Muscle layer of duodenum (tissue), 2 donors: ENCODE measurements around the gene WNT7B.
A peak's percentile ranks its signal among the peaks of the same experiment; 100 is the strongest.

Source experiments
- H3K27ac ChIP-seq: one replicate; pipeline ENCODE4 v1.7.0; 2013; ENCODE audit warnings: mild to moderate bottlenecking, low read length
- H3K27me3 ChIP-seq: one replicate; pipeline ENCODE4 v1.7.0; 2013; ENCODE audit warnings: low read depth, mild to moderate bottlenecking, control low read depth, low read length
- H3K36me3 ChIP-seq, 2 donors: one replicate each; pipeline ENCODE4 v1.7.0; 2013; ENCODE audit warnings: low read length in 2 of 2, control low read depth in 1 of 2, mild to moderate bottlenecking in 1 of 2; ENCODE audit not compliant: insufficient read depth in 2 of 2, control insufficient read depth in 1 of 2
- H3K4me1 ChIP-seq, 2 donors: one replicate each; pipeline ENCODE4 v1.7.0; 2013; ENCODE audit warnings: low read length in 2 of 2, mild to moderate bottlenecking in 2 of 2, control low read depth in 1 of 2, moderate library complexity in 1 of 2; ENCODE audit not compliant: insufficient read depth in 2 of 2, control insufficient read depth in 1 of 2
- H3K4me3 ChIP-seq, 2 donors: one replicate each; pipeline ENCODE4 v1.7.0; 2013; ENCODE audit warnings: low read length in 2 of 2, low read depth in 1 of 2, mild to moderate bottlenecking in 1 of 2
- H3K9me3 ChIP-seq, 2 donors: one replicate each; pipeline ENCODE4 v1.7.0; 2013; ENCODE audit warnings: low read length in 2 of 2, control low read depth in 1 of 2, mild to moderate bottlenecking in 1 of 2; ENCODE audit not compliant: control insufficient read depth in 1 of 2
- donor health status: healthy.

Gene WNT7B

GRCh38 chr22:45999379-45999971, 22.5 kb upstream of the WNT7B start:
- Histone ChIP-seq H3K27ac (no peak overlapping the region), H3K9me3 (no peaks in the 10 kb centered on the region), H3K36me3 (no peaks in the 10 kb centered on the region), H3K4me3 (no peak overlapping the region), H3K27me3 (no peaks in the 10 kb centered on the region), H3K4me1 (peaks cover 14 to 56% of the 10 kb centered on the region in 2 donors)

- Histone ChIP-seq H3K9me3 (no peaks in the 10 kb centered on the region), H3K27ac (no peak overlapping the region), H3K36me3 (no peaks in the 10 kb centered on the region), H3K4me3 (no peak overlapping the region), H3K4me1 (peaks cover 14 to 58% of the 10 kb centered on the region in 2 donors), H3K27me3 (no peaks in the 10 kb centered on the region)
Observed at GRCh38 chr22:45998638-45999378, 21.8 kb upstream of the WNT7B start.

- Histone ChIP-seq H3K36me3 (no peaks in the 10 kb centered on the region), H3K27ac (peak overlapping the region; percentile 47), H3K4me1 (peaks cover 14 to 58% of the 10 kb centered on the region in 2 donors), H3K4me3 (no peak overlapping the region), H3K9me3 (no peaks in the 10 kb centered on the region), H3K27me3 (no peaks in the 10 kb centered on the region)
Observed at GRCh38 chr22:45997777-45998637, 21.0 kb upstream of the WNT7B start.

DNA sequence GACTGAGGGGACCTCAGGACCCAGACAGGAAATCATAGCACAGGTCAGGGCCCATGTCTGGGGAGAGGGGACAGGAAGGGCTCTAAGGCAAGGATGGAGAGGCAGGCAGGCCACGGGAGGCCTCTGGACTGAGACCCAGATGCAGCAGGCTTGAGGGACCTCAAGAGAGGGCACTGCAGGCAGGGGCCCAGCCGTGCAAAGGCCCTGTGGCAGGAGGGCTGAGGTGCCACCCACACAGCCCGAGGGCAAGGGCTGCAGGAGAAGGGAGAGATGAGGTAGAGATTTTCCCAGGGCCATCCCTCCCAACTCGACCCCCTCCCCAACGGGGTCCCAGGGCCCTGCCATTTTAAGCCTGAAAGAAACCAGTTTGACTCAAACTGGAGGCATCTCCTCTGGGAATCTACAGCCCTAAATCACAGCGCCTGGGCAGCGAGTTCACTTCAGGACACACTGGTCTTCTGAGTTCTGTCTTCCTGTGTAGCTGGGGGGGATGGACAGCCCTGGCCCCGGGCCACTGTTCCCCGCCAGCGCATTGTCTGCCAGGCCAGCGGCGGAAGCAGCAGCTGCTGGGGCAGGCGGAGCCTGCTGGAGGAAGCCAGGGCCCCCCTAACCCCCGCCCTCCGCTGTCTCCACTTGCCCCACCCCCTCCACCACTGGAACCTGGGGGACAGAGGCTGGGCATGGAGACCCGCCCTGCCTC, 20.3 kb upstream of the WNT7B start:
- Histone ChIP-seq H3K4me1 (peaks cover 14 to 57% of the 10 kb centered on the region in 2 donors), H3K4me3 (no peak overlapping the region), H3K27ac (no peak overlapping the region), H3K27me3 (no peaks in the 10 kb centered on the region), H3K36me3 (no peaks in the 10 kb centered on the region), H3K9me3 (no peaks in the 10 kb centered on the region)

DNA sequence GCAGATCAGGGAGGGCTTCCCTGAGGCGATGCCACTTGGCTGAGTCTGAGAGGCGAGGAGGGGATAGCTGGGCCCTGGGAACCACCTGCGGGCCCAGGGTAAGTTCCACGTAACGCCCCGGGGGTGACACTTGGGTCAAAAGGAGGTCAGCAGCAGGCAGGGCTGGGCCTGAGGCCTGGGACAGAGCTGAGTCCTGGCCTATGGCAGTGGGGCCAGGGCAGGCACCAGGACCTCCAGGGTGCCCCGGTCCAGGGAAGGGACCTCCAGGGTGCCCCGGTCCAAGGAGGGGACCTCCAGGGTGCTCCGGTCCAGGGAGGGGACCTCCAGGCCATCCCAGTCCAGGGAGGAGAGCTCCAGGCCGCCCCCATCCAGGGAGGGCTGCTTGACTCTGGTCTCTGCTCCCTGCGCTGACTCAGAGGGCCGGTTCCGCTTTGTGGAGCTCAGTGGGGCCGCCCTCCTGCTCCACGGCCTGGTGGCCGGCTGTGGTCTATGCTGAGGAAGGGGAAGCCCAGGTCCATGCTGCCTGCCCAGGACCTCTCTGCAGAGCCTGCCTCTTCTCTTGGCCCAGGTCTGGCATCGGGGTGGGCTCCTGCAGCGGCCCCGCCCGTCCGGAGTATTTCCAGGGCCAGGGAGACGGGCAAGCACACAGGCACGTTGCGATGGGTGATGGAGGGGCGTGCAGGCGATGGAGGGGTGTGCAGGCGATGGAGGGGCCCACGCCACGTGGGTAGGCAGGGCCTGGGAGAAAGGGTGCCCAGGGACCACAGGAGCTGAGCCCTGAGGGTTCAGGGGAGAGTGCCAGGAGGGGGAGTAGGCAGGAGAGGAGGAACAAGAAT, 19.5 kb upstream of the WNT7B start:
- H3K4me1 ChIP-seq = peaks cover 14 to 50% of the 10 kb centered on the region in 2 donors
- H3K4me3 ChIP-seq = no peak overlapping the region

DNA sequence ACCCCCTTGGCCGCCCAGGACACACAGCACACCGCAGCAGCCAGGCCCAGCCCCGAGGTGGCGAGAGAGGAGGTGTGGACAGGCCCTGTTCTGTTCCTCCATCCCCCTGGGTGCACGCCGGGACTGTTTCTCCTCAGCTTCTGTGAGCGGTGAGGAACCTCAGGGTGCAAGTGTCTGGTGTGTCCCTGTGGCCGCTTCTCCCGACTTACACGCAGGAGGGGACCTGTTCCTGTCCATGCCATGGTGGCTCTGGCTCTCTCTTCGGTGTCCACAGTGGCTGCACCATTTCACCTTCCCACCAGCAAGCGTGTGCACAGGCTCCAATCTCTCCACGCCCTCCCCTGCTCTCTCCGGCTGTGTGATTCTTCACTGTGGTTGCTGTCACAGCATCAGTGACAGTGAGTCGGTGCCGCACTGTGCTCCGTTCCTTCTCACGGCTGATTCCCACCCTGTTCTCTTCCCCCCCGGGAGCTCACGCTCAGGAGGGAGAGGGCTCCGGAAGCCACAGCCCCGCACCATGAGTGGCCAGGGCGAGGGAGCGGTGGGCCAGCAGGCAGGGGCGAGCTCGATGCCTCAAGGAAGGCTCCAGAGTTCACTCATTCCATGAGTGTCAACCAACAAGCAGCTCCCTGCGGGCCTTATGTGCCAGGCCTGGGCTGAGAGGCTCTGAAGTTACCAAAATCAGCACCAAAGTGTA, 18.6 kb upstream of the WNT7B start:
- H3K27ac ChIP-seq = peak overlapping the region; percentile 31
- peaks cover 14 to 47% of the 10 kb centered on the region in 2 donors for H3K4me1 ChIP-seq
- no peaks in the 10 kb centered on the region for H3K27me3 ChIP-seq
- no peaks in the 10 kb centered on the region for H3K9me3 ChIP-seq
- H3K36me3 ChIP-seq = no peaks in the 10 kb centered on the region
- no peak overlapping the region for H3K4me3 ChIP-seq

More for the DNA sequence above, 19.5 kb upstream of the WNT7B start:
- H3K27ac ChIP-seq = peak overlapping the region; percentile 31
- H3K9me3 ChIP-seq = no peaks in the 10 kb centered on the region
- H3K36me3 ChIP-seq = no peaks in the 10 kb centered on the region
- H3K27me3 ChIP-seq = no peaks in the 10 kb centered on the region

GRCh38 chr22:45994491-45995404, 17.8 kb upstream of the WNT7B start:
- H3K27ac ChIP-seq = no peak overlapping the region
- no peaks in the 10 kb centered on the region for H3K27me3 ChIP-seq
- no peak overlapping the region for H3K4me3 ChIP-seq
- no peaks in the 10 kb centered on the region for H3K36me3 ChIP-seq
- peaks cover 14 to 47% of the 10 kb centered on the region in 2 donors for H3K4me1 ChIP-seq
- no peaks in the 10 kb centered on the region for H3K9me3 ChIP-seq

DNA sequence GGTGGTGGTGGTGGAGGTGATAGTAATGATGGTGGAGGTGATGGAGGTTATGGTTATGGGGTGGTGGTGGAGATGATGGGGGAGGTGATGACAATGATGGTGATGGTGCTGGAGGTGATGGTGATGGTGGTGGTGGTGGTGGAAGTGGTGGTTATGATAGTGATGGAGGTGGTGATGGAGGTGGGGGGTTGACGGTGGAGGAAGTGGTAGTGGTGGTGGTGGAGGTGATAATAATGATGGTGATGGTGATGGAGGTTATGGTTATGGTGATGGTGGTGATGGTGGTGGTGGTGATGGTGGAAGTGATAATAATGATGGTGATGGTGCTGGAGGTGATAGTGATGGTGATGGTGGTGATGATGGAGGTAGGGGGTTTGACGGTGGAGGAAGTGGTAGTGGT, 16.9 kb upstream of the WNT7B start:
- peaks cover 14 to 46% of the 10 kb centered on the region in 2 donors for H3K4me1 ChIP-seq
- H3K27me3 ChIP-seq = no peaks in the 10 kb centered on the region
- no peak overlapping the region for H3K27ac ChIP-seq
- H3K4me3 ChIP-seq = no peak overlapping the region
- no peaks in the 10 kb centered on the region for H3K36me3 ChIP-seq
- H3K9me3 ChIP-seq = no peaks in the 10 kb centered on the region

DNA sequence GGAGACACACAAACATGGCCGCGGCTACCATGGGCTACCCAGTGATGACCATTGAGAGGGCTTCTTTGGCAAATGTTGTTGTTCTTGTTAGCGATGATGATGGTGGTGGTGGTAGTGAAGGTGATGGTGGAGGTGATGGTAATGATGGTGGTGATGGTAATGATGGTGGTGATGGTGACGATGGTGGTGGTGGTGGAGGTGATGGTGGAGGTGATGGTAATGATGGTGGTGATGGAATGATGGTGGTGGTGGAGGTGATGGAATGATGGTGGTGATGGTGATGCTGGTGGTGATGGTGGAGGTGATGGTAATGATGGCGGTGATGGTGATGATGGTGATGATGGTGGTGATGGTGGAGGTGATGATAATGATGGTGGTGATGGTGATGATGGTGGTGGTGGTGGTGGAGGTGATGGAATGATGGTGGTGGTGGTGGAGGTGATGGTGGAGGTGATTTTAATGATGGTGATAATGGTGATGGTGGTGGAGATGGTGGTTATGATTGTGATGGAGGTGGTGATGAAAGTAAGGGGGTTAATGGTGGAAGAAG, 16.3 kb upstream of the WNT7B start:
- H3K27me3 ChIP-seq = no peaks in the 10 kb centered on the region
- no peak overlapping the region for H3K4me3 ChIP-seq
- peaks cover 14 to 39% of the 10 kb centered on the region in 2 donors for H3K4me1 ChIP-seq
- no peak overlapping the region for H3K27ac ChIP-seq
- H3K9me3 ChIP-seq = no peaks in the 10 kb centered on the region
- no peaks in the 10 kb centered on the region for H3K36me3 ChIP-seq
